Activated effector memory CD4-positive, alpha-beta T cell treated with anti-CD3 and anti-CD28 coated beads, Interleukin-2, amount 50 U/mL, for 16 hours (primary cell): Measurements from ENCODE around the gene HDDC3.
"Not testable (repeated sequence)": the region's sequence is repeated elsewhere in the genome, so short reads cannot be mapped to it uniquely, and the experiment has no call there.

Source experiments
- DNase-seq: peaks from one replicate; pipeline ENCODE4 v3.0.0-alpha.2; 2020

Gene HDDC3

DNA sequence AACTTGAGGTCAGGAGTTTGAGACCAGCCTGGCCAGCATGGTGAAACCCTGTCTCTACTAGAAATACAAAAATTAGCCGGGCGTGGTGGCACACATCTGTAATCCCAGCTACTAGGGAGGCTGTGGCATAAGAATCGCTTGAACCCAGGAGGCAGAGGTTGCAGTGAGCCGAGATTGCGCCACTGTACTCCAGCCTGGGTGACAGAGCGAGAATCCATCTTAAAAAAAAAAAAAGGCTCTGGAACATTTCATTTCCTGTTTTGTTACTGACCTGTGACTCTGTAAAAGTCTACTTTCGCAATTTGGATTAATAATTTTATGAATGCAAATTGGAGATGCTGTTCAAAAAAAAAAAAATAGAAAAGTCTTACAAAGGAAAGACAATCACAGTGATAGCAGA lies 4.2 kb downstream of the HDDC3 start:
- not testable (repeated sequence) for DNase-seq

DNA sequence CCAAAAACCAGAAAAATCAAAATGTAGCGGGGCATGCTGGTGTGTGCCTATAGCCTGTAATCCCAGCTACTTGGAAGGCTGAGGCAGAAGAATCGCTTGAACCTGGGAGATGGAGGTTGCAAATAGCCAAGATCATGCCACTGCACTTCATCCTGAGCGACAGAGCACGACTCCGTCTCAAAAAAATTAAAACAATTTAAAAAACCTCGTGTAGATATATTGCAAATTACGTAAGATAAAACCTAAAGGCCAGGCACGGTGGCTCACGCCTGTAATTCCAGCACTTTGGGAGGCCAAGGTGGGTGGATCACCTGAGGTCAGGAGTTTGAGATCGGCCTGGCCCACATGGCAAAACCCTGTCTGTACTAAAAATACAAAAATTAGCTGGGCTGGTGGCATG lies 5.6 kb downstream of the HDDC3 start:
- not testable (repeated sequence) for DNase-seq

DNA sequence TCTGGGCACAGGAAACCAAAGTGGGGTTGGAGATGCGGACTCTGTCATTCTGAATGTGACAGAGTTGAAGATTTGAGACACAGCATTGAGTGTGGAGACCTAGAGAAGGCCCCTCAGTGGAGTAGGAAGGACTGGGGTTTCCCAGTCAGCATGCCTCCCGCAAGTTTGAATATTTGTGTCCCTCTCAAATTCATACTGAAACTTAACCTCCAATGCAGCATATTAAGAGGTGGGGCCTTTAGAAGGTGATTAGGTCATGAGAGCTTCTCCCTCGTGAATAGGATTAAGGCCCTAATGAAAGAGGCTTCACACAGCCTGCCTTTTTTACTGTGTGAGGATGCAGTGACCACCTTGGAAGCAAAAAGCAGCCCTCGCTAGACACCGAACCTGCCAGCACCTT lies 8.0 kb downstream of the HDDC3 start:
- no peak for DNase-seq

DNA sequence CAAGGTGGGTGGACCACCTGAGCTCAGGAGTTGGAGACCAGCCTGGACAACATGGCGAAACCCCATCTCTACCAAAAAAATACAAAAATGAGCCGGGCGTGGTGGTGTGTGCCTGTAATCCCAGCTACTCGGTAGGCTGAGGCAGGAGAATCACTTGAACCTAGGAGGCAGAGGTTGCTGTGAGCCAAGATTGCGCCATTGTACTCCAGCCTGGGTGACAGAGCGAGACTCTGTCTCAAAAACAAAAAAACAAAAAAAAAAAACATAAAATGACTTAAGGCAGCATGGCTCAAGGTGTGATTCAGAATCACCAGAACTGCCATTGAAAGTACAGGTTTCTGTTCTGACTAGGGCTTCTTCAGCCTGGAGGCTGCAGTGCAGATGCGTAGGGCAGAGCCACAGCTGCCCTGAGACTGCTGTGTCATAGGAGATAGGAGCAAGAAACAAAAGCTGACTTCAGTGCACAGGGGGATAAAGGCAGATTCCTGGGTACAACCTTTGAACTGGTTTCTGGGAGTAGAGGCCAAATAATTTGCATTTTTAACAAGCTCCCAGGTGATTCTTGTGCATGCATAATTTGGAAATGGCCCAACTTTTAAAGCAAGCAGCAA lies 9.5 kb downstream of the HDDC3 start:
- DNase-seq, result not testable (repeated sequence)

DNA sequence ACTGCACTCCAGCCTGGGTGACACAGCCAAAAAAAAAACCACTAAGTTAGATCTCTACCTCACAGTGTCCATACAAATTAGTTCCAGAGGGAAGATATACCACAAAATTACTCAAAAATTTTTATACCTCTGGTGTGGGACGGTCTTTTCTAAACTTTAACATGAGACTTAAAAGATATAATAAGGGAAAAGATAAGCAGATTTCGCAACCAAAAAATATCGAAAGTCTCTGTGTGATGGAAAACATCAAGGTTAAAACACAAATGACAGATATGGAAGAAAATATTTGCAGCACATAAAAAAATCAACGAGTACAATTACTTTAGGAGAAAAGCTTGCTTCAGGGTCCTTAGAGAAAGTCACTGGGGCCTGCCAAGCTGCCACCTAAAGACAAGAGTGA lies 10.5 kb downstream of the HDDC3 start:
- no peak for DNase-seq

DNA sequence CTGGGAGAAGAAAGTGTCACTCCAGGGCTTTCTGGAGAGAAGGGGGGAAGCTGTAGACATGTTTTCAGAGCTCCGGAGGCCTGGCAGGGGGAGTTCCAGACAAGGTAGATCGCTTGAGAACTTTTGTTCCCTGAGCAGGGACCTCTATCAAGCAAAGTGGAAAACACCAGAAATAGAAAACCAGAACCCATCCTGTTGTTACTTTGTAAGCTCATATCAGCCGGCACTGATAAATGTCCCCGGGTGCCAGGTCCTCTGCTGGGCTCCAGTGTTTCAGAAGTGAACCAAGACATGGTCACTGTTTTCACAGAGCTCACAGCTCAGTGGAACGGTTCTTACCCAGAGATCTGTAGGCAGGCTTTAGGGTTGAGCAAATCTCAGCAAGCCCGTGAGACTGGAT lies 13.5 kb downstream of the HDDC3 start:
- DNase-seq, result no peak

DNA sequence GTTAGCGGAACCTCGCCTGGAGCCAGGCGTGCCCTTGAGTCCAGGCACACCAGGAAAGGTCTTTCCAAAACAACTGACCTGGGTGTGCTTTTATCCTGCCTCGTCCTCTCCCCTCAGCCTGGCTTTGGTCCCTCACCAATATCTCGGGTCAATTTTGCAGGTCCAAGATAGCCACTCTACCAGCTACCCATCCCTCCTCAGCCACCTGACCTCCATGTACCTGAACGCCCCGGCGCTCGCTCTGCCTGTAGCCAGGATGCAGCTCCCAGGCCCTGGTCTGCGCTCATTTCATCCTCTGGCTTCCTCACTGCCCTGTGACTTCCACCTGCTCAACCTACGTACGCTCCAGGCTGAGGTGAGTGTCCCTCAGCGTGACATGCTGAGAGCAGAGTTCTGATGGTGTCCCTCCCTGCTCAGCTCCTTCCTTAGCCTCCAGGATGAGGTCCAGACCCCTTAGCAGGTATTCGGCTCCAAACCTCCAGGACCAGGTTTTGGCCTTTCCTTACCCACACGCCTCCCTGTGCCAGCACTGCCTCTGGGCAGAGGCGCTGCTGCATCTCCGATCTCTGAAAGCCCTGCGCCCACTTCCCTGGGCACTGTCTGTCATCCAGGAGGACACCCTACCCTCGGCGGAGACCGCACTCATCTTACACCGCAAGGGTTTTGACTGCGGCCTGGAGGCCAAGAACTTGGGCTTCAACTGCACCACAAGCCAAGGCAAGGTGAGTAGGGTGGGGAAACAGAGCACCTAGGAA lies 14.1 kb downstream of the HDDC3 start:
- no peak for DNase-seq

DNA sequence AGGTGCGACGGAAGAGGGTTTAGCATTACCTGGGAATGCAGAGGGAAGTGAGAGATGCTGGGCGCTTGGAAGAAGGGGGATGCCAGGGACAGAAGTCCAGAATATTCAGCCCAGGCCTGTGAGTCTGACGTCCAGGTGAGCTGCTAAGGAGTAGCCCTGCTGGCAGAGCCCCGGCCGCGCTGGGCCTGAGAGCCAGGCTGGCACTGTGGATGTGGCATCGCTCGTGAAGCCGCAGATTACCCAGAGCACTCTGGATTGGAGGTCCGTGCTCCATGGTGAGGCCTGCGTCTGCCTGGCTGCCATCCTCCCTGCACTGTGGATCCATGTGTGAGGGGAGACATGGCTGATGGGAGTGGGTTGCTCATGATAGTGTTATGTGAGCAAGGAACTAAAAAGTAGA lies 14.8 kb downstream of the HDDC3 start:
- no peak for DNase-seq

DNA sequence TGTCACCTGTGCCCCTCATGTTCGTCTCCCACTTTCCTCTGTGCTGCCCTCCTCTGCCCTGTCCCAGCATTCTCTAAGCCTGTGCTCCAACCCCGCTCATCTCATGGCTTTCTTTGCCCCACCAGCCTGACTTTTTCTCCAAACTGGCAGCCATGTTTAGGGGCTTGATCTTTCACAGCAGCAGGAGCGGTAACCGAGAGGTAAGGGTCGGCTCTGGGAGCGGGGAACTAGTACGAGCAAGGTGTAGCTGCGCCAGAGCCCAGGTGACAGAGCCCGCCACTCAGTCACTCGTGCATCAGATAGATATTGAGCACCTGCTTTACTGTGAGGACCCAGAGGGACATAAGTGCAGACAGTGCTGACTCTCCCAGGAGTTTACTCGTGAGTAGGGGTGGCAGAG lies 15.9 kb downstream of the HDDC3 start:
- DNase-seq, result no peak

DNA sequence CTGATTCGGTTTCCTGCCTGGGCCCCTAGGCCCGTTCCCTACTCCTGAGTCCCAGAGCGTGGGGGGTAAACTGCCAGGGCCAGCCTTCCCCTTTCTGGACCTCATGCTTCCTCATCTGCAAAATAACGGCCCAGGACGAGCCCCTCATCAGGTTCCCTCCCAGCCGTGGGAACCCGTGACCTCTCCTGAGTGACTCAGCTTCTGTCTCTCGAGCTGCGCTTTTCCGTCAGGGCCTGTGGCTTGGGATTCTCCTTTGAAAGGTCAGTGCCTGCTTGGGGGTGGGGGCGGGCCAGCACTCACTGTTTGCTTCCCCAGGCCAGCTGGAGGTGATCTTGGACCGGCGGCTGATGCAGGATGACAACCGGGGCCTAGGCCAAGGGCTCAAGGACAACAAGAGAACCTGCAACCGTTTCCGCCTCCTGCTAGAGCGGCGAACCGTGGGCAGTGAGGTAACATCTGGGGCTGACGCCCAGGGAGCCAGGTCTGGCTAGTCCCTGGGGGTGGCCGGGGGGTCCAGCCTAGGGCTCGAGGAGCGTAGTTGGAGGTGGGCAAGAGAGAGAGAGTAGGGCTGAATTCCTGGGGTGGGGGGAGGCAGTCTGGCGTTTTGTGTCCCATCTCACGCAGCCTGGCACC lies 16.4 kb downstream of the HDDC3 start:
- no peak for DNase-seq

DNA sequence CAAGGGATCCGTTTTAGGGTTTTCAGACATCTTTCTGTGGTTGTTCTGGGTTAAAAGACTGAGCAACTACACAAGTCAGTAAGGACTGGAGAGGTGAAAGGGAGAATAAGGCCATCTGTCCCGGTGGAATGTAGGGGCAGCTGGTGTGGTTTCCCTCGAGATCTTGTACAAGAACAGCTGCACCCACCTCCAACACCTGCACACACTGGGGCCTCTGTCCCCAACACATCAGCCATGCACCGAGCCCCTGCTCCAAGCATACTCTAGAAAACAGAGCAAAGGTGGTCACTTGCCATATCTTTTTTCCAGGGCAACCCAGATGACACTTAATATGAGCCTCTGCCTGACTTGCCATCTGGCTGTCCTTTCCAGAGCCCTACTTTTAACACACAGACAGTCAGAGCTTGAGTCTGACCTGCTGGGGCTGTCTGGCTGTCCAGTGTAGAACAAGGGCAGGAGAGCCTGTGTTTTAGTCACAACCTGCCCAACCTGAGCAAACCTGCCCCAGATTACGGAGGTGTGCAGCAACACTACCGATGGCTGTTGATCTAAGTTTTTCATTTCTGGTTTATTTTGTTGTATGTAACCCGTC lies 17.0 kb downstream of the HDDC3 start:
- DNase-seq, result no peak

DNA sequence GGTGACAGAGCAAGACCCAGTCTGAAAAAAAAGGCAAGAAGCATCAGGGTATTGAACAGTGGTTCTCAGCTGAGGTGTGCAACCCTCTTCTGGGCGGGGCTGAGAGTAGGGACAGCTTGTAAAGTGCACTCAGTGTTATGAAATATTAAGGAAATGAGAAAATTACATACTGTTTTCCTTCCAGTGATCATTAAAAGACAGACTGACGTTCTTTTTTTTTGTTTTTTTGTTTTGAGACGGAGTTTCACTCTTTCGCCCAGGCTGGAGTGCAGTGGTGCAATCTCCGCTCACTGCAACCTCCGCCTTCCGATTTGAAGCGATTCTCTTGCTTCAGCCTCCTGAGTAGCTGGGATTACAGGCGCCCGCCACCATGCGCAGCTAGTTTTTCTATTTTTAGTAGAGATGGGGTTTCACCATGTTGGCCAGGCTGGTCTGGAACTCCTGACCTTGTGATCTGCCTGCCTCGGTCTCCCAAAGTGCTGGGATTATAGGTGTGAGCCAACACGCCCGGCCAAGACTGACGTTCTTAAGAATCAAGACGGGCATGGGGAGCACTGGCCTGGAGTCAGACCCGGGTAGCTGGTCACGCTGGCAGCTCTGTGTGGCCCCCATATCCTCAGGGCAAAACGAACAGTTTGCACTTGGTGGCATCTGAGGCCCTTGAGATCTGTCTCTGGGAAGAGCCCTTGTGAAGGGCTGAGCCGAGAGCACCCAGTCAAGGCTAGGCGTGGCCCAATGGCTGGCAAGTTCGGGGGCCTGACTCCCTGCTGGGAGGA lies 17.9 kb downstream of the HDDC3 start:
- DNase-seq, result no peak

DNA sequence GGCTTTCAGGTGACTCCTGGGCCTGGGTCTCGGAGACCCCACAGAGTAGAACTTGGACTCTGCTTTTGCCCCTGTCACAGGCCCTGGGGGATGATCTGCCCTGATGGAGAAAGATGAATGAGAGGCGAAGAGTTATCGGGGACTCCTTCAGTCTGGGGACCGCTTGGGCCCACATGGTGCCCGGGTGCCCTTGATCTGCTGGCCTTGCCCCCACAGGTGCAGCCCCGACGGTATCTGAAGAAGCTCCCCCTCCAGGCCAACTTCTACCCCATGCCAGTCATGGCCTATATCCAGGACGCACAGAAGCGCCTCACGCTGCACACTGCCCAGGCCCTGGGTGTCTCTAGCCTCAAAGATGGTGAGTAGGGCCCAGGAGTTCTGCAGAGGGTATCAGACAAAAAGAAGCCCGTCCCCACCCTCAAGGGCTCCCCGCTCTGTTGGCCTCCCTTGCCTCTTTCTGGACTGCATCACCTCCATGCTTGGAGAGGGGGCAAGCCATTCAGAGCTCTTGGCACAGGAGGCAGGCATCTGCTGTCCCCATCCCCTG lies 18.9 kb downstream of the HDDC3 start:
- DNase-seq, result no peak

DNA sequence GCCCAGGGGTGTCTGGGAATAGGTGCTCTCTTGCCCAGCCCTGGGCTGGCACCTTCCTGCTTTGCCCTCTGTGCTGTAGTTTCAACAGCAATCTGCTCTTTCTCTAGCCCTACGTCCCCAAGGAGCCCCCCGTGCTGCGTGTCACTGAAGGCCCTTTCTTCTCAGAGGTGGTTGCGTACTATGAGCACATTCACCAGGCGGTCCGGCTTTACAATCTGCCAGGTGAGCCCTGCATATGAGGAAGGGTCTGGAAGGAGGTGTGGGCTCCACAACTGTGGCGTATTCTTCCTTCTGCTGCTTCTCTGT lies 19.6 kb downstream of the HDDC3 start:
- DNase-seq, result no peak

DNA sequence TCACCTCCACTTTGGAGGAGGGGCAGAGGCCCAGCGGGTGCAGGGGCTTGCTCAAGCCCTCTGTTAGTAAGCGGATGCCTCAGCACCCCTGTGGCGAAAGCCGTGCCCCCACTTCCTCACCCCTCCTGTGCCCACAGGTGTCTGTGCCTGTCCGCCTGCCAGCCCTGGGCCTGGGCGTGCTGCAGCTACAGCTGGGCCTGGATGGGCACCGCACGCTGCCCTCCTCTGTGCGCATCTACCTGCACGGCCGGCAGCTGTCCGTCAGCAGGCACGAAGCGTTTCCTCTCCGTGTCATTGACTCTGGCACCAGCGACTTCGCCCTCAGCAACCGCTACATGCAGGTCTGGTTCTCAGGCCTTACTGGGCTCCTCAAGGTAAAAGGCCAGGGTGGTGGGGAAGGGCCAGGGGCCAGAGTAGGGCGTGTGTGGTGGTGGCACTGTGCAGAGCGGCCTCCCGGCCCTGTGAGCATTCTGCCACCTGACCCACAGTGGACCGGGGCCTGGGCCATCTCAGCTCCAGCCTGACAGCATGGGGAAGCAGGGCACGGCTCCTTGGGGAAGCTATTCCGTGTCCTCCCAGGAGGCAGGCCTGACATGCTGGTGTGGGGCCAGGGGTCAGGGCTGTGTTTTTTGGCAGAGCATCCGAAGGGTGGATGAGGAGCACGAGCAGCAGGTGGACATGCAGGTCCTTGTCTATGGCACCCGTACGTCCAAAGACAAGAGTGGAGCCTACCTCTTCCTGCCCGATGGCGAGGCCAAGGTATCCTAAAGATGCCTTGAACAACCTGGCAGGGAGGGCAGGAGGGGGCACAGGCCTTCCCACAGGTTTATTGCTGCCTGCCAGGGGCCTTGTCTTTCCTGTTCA lies 20.2 kb downstream of the HDDC3 start:
- DNase-seq, result no peak

DNA sequence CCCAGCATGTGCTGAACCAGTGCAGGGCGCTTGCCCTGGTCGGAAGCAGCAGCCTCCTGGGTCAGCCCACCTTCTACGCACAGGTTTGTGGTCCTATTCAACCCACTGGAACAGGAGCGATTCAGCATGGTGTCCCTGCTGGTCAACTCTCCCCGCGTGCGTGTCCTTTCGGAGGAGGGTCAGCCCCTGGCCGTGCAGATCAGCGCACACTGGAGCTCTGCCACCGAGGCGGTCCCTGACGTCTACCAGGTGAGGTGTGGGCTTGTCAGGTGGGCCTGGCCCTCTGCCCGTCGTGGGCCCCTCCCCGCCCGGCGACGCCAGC lies 21.1 kb downstream of the HDDC3 start:
- DNase-seq, result no peak

DNA sequence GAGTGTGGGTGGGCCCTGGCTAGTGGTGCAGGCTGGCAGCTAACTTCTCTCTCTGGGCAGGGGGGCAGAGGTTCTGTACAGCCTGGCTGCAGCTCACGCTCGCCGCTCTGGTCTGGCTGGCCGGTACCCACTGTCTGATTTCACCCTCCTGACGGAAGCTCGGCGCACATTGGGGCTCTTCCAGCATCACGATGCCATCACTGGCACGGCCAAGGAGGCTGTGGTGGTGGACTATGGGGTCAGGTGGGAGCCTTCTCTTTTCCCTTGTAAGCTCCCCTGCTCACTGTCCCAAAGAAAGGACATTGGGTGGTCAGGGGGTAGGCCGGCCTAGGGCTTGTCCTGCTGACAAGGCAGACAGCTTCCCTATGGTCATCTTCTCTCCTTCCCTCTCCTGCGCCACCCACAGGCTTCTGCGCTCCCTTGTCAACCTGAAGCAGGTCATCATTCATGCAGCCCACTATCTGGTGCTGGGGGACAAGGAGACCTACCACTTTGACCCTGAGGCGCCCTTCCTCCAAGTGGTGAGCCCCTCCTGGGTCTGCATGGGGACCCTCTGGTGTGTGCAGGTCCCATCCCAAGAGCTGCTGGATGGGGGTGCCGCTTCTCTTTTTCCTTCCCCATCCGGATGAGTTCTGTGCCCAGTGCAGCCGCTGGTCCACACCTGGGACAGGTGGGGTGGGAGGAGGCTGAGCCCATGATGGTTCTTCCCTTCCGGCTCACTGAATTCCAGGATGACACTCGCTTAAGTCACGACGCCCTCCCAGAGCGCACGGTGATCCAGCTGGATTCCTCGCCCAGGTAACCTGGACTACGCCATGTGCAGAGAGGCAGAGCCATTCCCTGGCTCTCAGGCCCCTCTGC lies 21.7 kb downstream of the HDDC3 start:
- DNase-seq, result no peak

DNA sequence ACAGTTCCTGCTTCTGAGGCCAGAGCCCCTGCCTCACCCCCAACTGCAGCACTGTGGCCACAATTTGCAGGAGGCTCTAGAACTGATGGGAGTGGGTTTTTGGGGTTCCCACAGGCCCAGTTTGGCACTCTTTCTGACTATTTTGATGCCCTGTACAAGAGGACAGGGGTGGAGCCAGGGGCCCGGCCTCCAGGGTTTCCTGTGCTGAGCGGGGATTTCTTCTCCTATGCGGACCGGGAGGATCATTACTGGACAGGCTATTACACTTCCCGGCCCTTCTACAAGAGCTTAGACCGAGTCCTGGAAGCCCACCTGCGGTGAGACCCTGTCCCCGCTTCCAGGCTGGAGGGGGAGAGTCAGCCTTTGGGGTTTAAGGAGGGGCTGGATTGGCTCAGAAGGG lies 22.4 kb downstream of the HDDC3 start:
- DNase-seq, result no peak

DNA sequence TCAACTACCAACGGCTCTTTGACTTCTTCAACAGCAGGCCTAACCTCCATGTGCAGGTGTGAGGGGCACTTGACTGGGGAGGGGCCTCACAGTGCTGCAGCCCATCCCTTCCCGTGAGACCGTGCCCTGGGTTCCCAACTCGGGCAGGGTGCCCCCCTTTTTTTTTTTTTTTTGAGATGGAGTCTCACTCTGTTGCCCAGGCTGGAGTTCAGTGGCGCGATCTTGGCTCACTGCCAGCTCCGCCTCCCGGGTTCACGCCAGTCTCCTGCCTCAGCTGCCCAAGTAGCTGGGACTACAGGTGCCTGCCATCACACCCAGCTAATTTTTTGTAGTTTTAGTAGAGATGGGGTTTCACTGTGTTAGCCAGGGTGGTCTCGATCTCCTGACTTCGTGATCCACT lies 22.9 kb downstream of the HDDC3 start:
- not testable (repeated sequence) for DNase-seq

DNA sequence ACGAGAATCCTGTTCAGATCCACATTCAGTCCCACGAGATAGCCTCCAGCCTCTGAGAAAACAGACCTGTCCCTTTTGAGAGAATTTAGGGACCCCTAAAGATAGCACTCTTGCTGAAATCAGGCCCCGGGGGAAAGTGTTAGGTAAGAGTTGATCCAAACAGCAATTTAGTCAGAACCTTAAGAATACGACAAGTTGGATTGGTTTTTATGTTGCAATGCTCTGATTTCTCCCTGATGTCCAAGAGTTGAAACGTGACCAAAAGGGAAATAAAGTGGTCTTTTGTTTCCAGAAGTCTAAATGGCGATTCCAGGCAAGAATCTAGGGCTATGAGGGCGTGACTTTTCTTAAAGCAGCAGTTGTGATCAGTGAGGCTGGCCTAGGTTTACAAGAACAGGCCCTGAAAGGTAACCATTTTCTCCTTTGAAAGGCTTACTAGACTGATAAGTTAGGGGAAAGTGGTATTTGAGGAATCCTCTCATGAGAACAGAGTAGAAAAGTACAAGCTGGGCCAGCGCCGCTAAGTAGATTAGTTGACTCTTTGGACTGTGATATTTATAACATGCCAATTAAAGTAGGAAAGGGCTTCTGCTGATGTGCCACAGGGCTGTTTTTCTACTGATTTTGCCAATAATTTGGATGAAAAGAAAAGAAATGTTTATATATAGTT lies 24.4 kb downstream of the HDDC3 start:
- no peak for DNase-seq
